Forelimb muscle (tissue), 1 donor: ENCODE results near the gene SPOCK1. TPM values are rescaled to one million over a fixed set of nuclear protein-coding genes. Genes with fewer than 3 reads are reported as not detected.

ENCODE experiments used
- DNase-seq: peaks from one replicate; pipeline ENCODE4 v3.0.0-alpha.2; 2013; ENCODE audit warnings: low read depth
- polyA plus RNA-seq: library from polyadenylated mRNA; unstranded; fragments of 120-200 nt; gene quantifications from one replicate; pipeline ENCODE4 v1.2.1, GENCODE V29; 2013; ENCODE audit not compliant: insufficient read length

Gene SPOCK1
- polyA plus RNA-seq, 1 donor: 3.4 TPM

GRCh38 chr5:137114529-137114928, 384.6 kb downstream of the SPOCK1 start:
- no peak for DNase-seq

- DNase-seq: no peak
Observed at GRCh38 chr5:137113939-137114338, 385.2 kb downstream of the SPOCK1 start.

- DNase-seq: no peak
Observed at GRCh38 chr5:137113161-137113560, 386.0 kb downstream of the SPOCK1 start.

- DNase-seq: no peak
Observed at GRCh38 chr5:137105351-137106035, 393.6 kb downstream of the SPOCK1 start.

- DNase-seq: peak; percentile 24
Observed at GRCh38 chr5:137101544-137101943, 397.6 kb downstream of the SPOCK1 start.

GRCh38 chr5:137099651-137100050, 399.5 kb downstream of the SPOCK1 start:
- DNase-seq: no peak

GRCh38 chr5:137098663-137099062, 400.5 kb downstream of the SPOCK1 start:
- DNase-seq: no peak

- no peak for DNase-seq
Observed at GRCh38 chr5:137098238-137098637, 400.9 kb downstream of the SPOCK1 start.

GRCh38 chr5:137097203-137097602, 401.9 kb downstream of the SPOCK1 start:
- DNase-seq: no peak

- DNase-seq: no peak
Observed at GRCh38 chr5:137096149-137097103, 402.7 kb downstream of the SPOCK1 start.

GRCh38 chr5:137095597-137095996, 403.5 kb downstream of the SPOCK1 start:
- DNase-seq: no peak

GRCh38 chr5:137092831-137093230, 406.3 kb downstream of the SPOCK1 start:
- DNase-seq: no peak

GRCh38 chr5:137091472-137091871, 407.7 kb downstream of the SPOCK1 start:
- DNase-seq: no peak

- no peak for DNase-seq
Observed at GRCh38 chr5:137090721-137091120, 408.4 kb downstream of the SPOCK1 start.

- no peak for DNase-seq
Observed at GRCh38 chr5:137090151-137090550, 409.0 kb downstream of the SPOCK1 start.

- DNase-seq: no peak
Observed at GRCh38 chr5:137088175-137088574, 411.0 kb downstream of the SPOCK1 start.

- DNase-seq: no peak
Observed at GRCh38 chr5:137086342-137086741, 412.8 kb downstream of the SPOCK1 start.

GRCh38 chr5:137085206-137085605, 413.9 kb downstream of the SPOCK1 start:
- no peak for DNase-seq

GRCh38 chr5:137084016-137084415, 415.1 kb downstream of the SPOCK1 start:
- no peak for DNase-seq

GRCh38 chr5:137082951-137083350, 416.2 kb downstream of the SPOCK1 start:
- no peak for DNase-seq

GRCh38 chr5:137078171-137078665, 420.9 kb downstream of the SPOCK1 start:
- no peak for DNase-seq

- DNase-seq: no peak
Observed at GRCh38 chr5:137075163-137075970, 423.8 kb downstream of the SPOCK1 start.
